IMR-90 (cell line): Measurements from ENCODE around the gene LRRC57. TPM values are rescaled to one million over a fixed set of nuclear protein-coding genes. Genes with fewer than 3 reads are reported as not detected.

Source experiments
- ATAC-seq: fragments of 200-7000 bp; cut with Tn5 transposase; 2 replicates; pipeline ENCODE4 v1.9.1; 2020; ENCODE audit warnings: low read depth, mild to moderate bottlenecking, moderate library complexity
- BruUV-seq: library from RNA; stranded (reverse); fragments of 400-500 nt; replicated peaks from 2 replicates; lab custom pipeline; 2021; lab: Mats Ljungman, UMichigan
- CTCF ChIA-PET: fragments of 300-600 bp; formaldehyde crosslinking; extraction: SDS; loops from one replicate; lab custom pipeline; 2021; ENCODE audit warnings: antibody characterized with exemption; lab: Yijun Ruan, JAX
- POLR2A ChIA-PET: fragments of 300-600 bp; sonication (Branson Sonifier 250); formaldehyde crosslinking; loops from one replicate; lab custom pipeline; 2022; ENCODE audit warnings: antibody characterized with exemption; ENCODE audit not compliant: unreplicated experiment; lab: Charles Lee
- DNase-seq: peaks from one replicate; pipeline ENCODE4 v3.0.0; 2013
- H2AFZ ChIP-seq: replicated peaks from 2 replicates; pipeline ENCODE3; 2013; ENCODE audit warnings: low read length, mild to moderate bottlenecking; ENCODE audit not compliant: poor library complexity
- H2AK5ac ChIP-seq: 2 replicates; pipeline ENCODE4 v1.6.1; 2013; ENCODE audit warnings: low read depth, low read length, inconsistent platforms
- H2AK9ac ChIP-seq: replicated peaks from 2 replicates; pipeline ENCODE3; 2013; ENCODE audit warnings: mild to moderate bottlenecking, low read depth, low read length, moderate library complexity; ENCODE audit not compliant: poor library complexity
- H2BK120ac ChIP-seq: 2 replicates; pipeline ENCODE4 v1.6.1; 2013; ENCODE audit warnings: low read depth, low read length, inconsistent platforms
- H2BK15ac ChIP-seq: 3 replicates; pipeline ENCODE4 v1.6.1; 2013; ENCODE audit warnings: low read depth, low read length, inconsistent platforms
- H2BK20ac ChIP-seq: 2 replicates; pipeline ENCODE4 v1.6.1; 2013; ENCODE audit warnings: low read depth, mild to moderate bottlenecking, inconsistent platforms, low read length, moderate library complexity
- H2BK5ac ChIP-seq: 2 replicates; pipeline ENCODE4 v1.6.1; 2013; ENCODE audit warnings: mild to moderate bottlenecking, low read depth, low read length, inconsistent platforms; ENCODE audit not compliant: poor library complexity, severe bottlenecking
- H3K14ac ChIP-seq: replicated peaks from 2 replicates; pipeline ENCODE4 v1.6.1; 2013; ENCODE audit warnings: low read depth, low read length, inconsistent platforms
- H3K18ac ChIP-seq: 2 replicates; pipeline ENCODE4 v1.6.1; 2013; ENCODE audit warnings: low read depth, low read length, control low read depth
- H3K23ac ChIP-seq: 2 replicates; pipeline ENCODE4 v1.6.1; 2013; ENCODE audit warnings: low read depth, low read length, inconsistent platforms
- H3K27ac ChIP-seq: 2 replicates; pipeline ENCODE4 v1.5.1; 2013; ENCODE audit warnings: mild to moderate bottlenecking, control low read depth, low read length; ENCODE audit not compliant: insufficient read depth
- H3K27me3 ChIP-seq: 2 replicates; pipeline ENCODE4 v1.6.1; 2013; ENCODE audit warnings: low read length; ENCODE audit not compliant: control insufficient read depth, insufficient read depth
- H3K36me3 ChIP-seq: 2 replicates; pipeline ENCODE4 v1.6.1; 2013; ENCODE audit warnings: low read length, mixed read lengths; ENCODE audit not compliant: control insufficient read depth, insufficient read depth
- H3K4ac ChIP-seq: 2 replicates; pipeline ENCODE4 v1.6.1; 2013; ENCODE audit warnings: low read depth, low read length, inconsistent platforms
- H3K4me1 ChIP-seq: 2 replicates; pipeline ENCODE4 v1.6.1; 2013; ENCODE audit warnings: low read length, mixed read lengths; ENCODE audit not compliant: control insufficient read depth, insufficient read depth
- H3K4me2 ChIP-seq: 2 replicates; pipeline ENCODE4 v1.6.1; 2013; ENCODE audit warnings: low read depth, mild to moderate bottlenecking, control low read depth, low read length, moderate library complexity
- H3K4me3 ChIP-seq: 2 replicates; pipeline ENCODE4 v1.5.1; 2013; ENCODE audit warnings: low read depth, mild to moderate bottlenecking, control low read depth, low read length, moderate library complexity; ENCODE audit not compliant: insufficient read depth
- H3K56ac ChIP-seq: 2 replicates; pipeline ENCODE4 v1.6.1; 2013; ENCODE audit warnings: low read length, inconsistent platforms; ENCODE audit not compliant: insufficient read depth; ENCODE audit errors: extremely low read depth
- H3K79me1 ChIP-seq, 2 experiments: 2 replicates each; pipeline ENCODE4 v1.6.1; 2013; ENCODE audit warnings: low read length in 2 of 2, inconsistent platforms in 1 of 2, low read depth in 1 of 2
- H3K9ac ChIP-seq: 2 replicates; pipeline ENCODE4 v1.6.1; 2013; ENCODE audit warnings: low read depth, low read length, control low read depth
- H3K9me1 ChIP-seq: 2 replicates; pipeline ENCODE4 v1.6.1; 2013; ENCODE audit warnings: low read length, inconsistent platforms; ENCODE audit not compliant: insufficient read depth
- H3K9me3 ChIP-seq: 2 replicates; pipeline ENCODE4 v1.6.1; 2013; ENCODE audit warnings: low read length; ENCODE audit not compliant: control insufficient read depth, insufficient read depth
- H4K20me1 ChIP-seq: 2 replicates; pipeline ENCODE4 v1.6.1; 2013; ENCODE audit warnings: low read length, inconsistent platforms; ENCODE audit not compliant: insufficient read depth
- H4K5ac ChIP-seq: 2 replicates; pipeline ENCODE4 v1.6.1; 2013; ENCODE audit warnings: mild to moderate bottlenecking, low read depth, low read length, control low read depth
- H4K8ac ChIP-seq, 2 experiments: 2 replicates each; pipeline ENCODE4 v1.6.1; 2013; ENCODE audit warnings: low read depth in 2 of 2, low read length in 2 of 2, control low read depth in 1 of 2, inconsistent platforms in 1 of 2
- H4K91ac ChIP-seq: 2 replicates; pipeline ENCODE4 v1.6.1; 2013; ENCODE audit warnings: low read depth, low read length, inconsistent platforms; ENCODE audit not compliant: insufficient read depth
- BHLHE40 ChIP-seq: fragments of 150-350 bp; IDR thresholded peaks from 2 replicates; pipeline ENCODE4 v1.6.1; 2016; ENCODE audit warnings: mild to moderate bottlenecking, low read depth, low read length
- CHD1 ChIP-seq: IDR thresholded peaks from 2 replicates; pipeline ENCODE4 v1.6.1; 2012; ENCODE audit warnings: low read depth, low read length, improper control_type of control experiment
- FOS ChIP-seq: fragments of 150-350 bp; IDR thresholded peaks from 2 replicates; pipeline ENCODE4 v1.6.1; 2016; ENCODE audit warnings: low read depth, low read length
- RAD21 ChIP-seq: IDR thresholded peaks from 2 replicates; pipeline ENCODE4 v1.6.1; 2012; ENCODE audit warnings: low read length, improper control_type of control experiment
- RCOR1 ChIP-seq: IDR thresholded peaks from 2 replicates; pipeline ENCODE4 v1.6.1; 2012; ENCODE audit warnings: mild to moderate bottlenecking, low read length, improper control_type of control experiment; ENCODE audit not compliant: insufficient replicate concordance
- RFX5 ChIP-seq: IDR thresholded peaks from 2 replicates; pipeline ENCODE4 v1.8.0; 2012; ENCODE audit warnings: low read depth, mild to moderate bottlenecking, low read length, moderate library complexity
- SMC3 ChIP-seq: fragments of 150-350 bp; IDR thresholded peaks from 2 replicates; pipeline ENCODE4 v1.6.1; 2016; ENCODE audit warnings: low read depth, mild to moderate bottlenecking, antibody characterized with exemption, low read length, moderate library complexity
- WGBS, 2 experiments: methylation state at CpG; one replicate each; pipeline versions ENCODE4 v1.1.5 to v1.1.7; 2013; ENCODE audit warnings: missing lambda C conversion rate in 2 of 2; ENCODE audit not compliant: insufficient read length in 1 of 2; ENCODE audit errors: extremely low coverage in 2 of 2; 5-methylcytosine and 5-hydroxymethylcytosine counted together
- dilution Hi-C: fragments of 300-500 bp; cut with HindIII; formaldehyde crosslinking; loops from one replicate; pipeline ENCODE4 v1.14.3; 2018; ENCODE audit warnings: low sequenced_read_pairs; ENCODE audit not compliant: unreplicated experiment
- in situ Hi-C: fragments of 300-500 bp; cut with MboI; formaldehyde crosslinking; loops from 3 replicates; pipeline ENCODE4 v1.14.3; 2019; ENCODE audit warnings: low sequenced_read_pairs, inconsistent platforms, mixed read lengths
- intact Hi-C: fragments of 100-400 bp; cut with micrococcal nuclease; formaldehyde crosslinking; loops from 2 replicates; pipeline ENCODE4 v1.10.0; 2022
- polyA plus RNA-seq, 3 experiments: library from polyadenylated mRNA; depleted of rRNA; stranded (reverse); fragments of >200 nt; gene quantifications; 2 replicates each; pipeline ENCODE4 v1.2.3, GENCODE V29; 2012; ENCODE audit warnings: low replicate concordance in 1 of 3
- total RNA-seq: library from RNA; depleted of rRNA; stranded (reverse); fragments of >200 nt; gene quantifications from 2 replicates; pipeline ENCODE4 v1.2.3, GENCODE V29; 2012
- TF ChIP-seq, protein P1 (sequence below): conservative IDR thresholded peaks from 2 replicates; pipeline ENCODE4 v1.5.1; 2012; ENCODE audit warnings: mild to moderate bottlenecking, low read depth, low read length, improper control_type of control experiment
- TF ChIP-seq, protein P2 (sequence below): fragments of 150-350 bp; IDR thresholded peaks from 2 replicates; pipeline ENCODE4 v1.6.1; 2016; ENCODE audit warnings: low read depth, mild to moderate bottlenecking, low read length, moderate library complexity, borderline replicate concordance

The LRRC57 gene
- total and polyA plus RNA-seq, 2 of the 4 experiments (the other 2 are of a cell fraction), result 9.5 to 11.3 TPM

DNA sequence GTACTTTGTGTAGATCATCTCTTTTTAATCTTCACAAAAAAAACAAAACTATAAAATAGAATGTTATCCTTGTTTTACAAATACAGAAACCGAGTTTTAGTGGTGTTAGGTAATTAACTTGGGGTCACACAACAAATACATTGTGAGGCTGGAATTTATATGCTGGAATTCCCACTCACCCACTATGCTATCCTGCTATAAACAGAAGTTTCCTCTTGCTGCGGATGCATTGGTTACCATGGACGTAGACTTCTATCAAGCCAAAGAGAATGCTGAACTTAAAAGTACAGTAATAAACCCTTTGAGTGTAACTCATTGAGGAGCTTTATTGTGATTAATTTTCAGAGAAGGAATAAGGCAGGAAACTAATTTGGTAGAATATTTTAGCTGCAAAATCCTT lies 44.0 kb downstream of the LRRC57 start:
- Histone ChIP-seq H3K56ac (no peak overlapping the region), H4K5ac (no peak overlapping the region), H4K8ac (no peak overlapping the region), H3K27me3 (no peaks in the 10 kb centered on the region), H3K4me3 (no peak overlapping the region), H3K4me2 (no peak overlapping the region), H2AK5ac (no peak overlapping the region), H2BK5ac (no peak overlapping the region), H3K9me1 (peaks cover 14% of the 10 kb centered on the region), H3K4me1 (peaks cover 14% of the 10 kb centered on the region), H3K36me3 (peaks cover 2% of the 10 kb centered on the region; the same call in 1 of the 2 replicates), H2AFZ (no peak overlapping the region), H3K27ac (no peak overlapping the region), H3K4ac (no peak overlapping the region), H3K9me3 (no peaks in the 10 kb centered on the region), H3K23ac (no peak overlapping the region), H3K9ac (no peak overlapping the region), H4K91ac (no peak overlapping the region), H2AK9ac (no peak overlapping the region), H2BK15ac (no peak overlapping the region), H2BK120ac (no peak overlapping the region), H2BK20ac (no peak overlapping the region), H4K20me1 (peaks cover 21% of the 10 kb centered on the region; the same call in 1 of the 2 replicates), H3K14ac (no peak overlapping the region), H3K18ac (no peak overlapping the region), H3K79me1 (peaks cover 43 to 84% of the 10 kb centered on the region in 2 experiments)
- BruUV-seq, result no TSS peak
- POLR2A ChIA-PET, result no interaction called here
- dilution Hi-C loops, result no loop called here
- TF ChIP-seq SMC3 (no peak), BHLHE40 (no peak), RFX5 (no peak), RAD21 (no peak), CHD1 (no peak), RCOR1 (no peak), FOS (no peak)
- TF ChIP-seq, protein P1, sequence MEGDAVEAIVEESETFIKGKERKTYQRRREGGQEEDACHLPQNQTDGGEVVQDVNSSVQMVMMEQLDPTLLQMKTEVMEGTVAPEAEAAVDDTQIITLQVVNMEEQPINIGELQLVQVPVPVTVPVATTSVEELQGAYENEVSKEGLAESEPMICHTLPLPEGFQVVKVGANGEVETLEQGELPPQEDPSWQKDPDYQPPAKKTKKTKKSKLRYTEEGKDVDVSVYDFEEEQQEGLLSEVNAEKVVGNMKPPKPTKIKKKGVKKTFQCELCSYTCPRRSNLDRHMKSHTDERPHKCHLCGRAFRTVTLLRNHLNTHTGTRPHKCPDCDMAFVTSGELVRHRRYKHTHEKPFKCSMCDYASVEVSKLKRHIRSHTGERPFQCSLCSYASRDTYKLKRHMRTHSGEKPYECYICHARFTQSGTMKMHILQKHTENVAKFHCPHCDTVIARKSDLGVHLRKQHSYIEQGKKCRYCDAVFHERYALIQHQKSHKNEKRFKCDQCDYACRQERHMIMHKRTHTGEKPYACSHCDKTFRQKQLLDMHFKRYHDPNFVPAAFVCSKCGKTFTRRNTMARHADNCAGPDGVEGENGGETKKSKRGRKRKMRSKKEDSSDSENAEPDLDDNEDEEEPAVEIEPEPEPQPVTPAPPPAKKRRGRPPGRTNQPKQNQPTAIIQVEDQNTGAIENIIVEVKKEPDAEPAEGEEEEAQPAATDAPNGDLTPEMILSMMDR, result no peak
- TF ChIP-seq, protein P2, sequence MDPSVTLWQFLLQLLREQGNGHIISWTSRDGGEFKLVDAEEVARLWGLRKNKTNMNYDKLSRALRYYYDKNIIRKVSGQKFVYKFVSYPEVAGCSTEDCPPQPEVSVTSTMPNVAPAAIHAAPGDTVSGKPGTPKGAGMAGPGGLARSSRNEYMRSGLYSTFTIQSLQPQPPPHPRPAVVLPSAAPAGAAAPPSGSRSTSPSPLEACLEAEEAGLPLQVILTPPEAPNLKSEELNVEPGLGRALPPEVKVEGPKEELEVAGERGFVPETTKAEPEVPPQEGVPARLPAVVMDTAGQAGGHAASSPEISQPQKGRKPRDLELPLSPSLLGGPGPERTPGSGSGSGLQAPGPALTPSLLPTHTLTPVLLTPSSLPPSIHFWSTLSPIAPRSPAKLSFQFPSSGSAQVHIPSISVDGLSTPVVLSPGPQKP, result no peak
- no peak for DNase-seq
- peak; percentile 25; the same call in 1 of the 2 replicates for ATAC-seq
- CTCF ChIA-PET, result interaction anchor here (0.6 to 0.7 kb wide), 2 partner anchors 137 to 296 kb away, joined by 3 to 6 read pairs; no protein-coding TSS in a partner anchor
- intact Hi-C loops, result no loop called here
- WGBS, 2 experiments, result no CpG with 5 or more reads among the region's 3 CpGs
- in situ Hi-C loops, result no loop called here
